GM18907 (cell line): ENCODE results near the gene CHST5.

Experiments used
- ATAC-seq: cut with Tn5 transposase; IDR thresholded peaks from one replicate; pipeline ENCODE4 v1.9.1; 2021; ENCODE audit warnings: mild to moderate bottlenecking, moderate library complexity; ENCODE audit not compliant: unreplicated experiment

The CHST5 gene

DNA sequence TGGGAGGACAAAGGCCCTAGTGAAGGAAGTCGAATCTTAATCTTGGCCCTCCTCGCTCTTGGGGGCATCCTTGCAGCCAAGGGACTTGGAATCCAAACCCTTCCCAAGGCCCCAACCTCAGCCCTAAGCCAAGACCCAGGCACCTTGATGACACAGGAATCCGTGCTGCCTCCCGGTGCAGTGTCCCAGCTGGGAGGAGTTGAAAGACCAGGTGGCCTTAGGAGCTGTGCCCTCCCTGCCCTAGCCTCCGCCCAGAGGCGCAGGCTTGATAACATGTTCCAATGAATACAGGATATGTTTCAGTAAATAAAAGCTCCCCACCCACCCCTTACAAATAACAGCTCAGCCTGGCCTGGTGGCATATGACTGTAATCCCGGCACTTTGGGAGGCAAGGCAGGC lies at the start of gene CHST5:
TSS of gene CHST5 (minus strand) at position 208 of the 400 bp plus-strand sequence. CDS start 5,724 bp downstream, outside the sequence.
- no peak for ATAC-seq

GRCh38 chr16:75584108-75584507 lies 48.2 kb upstream of the CHST5 start:
- peak; percentile 63 for ATAC-seq

- ATAC-seq: no peak
These were observed 43.5 kb upstream of the CHST5 start for GRCh38 chr16:75579281-75579834.

- ATAC-seq: no peak
These were observed 42.8 kb upstream of the CHST5 start for GRCh38 chr16:75578725-75579124.

- no peak for ATAC-seq
These were observed 42.3 kb upstream of the CHST5 start for GRCh38 chr16:75578212-75578611.

DNA sequence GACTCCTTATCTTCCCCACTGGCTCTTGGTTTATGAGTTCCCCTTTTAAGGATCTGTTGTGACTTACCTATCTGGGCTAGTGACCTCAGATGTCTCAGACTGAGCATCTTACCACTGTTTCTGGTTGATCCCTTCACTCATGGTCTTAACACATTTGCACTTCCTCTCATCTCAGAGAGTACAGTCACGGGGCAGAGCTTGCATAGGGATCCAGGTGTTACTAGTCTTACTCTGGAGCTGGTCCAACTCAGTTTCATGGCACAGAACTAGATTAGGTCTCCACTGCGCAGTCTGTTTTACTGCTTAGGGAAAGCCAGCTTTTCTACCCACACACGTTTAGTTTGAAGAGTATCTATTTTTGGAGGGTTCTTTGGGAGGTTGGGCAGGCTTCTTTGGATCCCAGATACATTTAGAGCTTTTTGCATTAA lies 40.5 kb upstream of the CHST5 start:
- ATAC-seq: peak; percentile 50

GRCh38 chr16:75575958-75576357 lies 40.0 kb upstream of the CHST5 start:
- no peak for ATAC-seq

DNA sequence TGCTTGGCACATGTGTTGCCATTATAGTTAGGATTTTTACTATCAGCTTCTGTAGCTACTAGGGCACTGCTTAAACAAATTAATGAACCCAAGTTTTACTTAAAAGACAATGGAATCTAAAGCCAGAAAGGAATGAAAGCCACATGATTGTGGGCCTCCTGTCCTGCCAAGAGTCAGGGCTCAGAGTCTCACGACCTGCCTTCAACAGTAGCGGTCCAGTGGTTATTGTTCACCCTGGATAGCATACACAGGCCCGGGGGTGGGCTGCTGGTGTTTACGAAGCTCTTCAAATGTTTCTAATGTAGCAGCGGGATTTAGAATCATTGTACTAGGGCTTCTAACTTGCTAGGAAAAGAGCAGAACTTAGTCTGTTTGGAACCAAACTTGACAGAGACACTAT lies 38.0 kb upstream of the CHST5 start:
- no peak for ATAC-seq

DNA sequence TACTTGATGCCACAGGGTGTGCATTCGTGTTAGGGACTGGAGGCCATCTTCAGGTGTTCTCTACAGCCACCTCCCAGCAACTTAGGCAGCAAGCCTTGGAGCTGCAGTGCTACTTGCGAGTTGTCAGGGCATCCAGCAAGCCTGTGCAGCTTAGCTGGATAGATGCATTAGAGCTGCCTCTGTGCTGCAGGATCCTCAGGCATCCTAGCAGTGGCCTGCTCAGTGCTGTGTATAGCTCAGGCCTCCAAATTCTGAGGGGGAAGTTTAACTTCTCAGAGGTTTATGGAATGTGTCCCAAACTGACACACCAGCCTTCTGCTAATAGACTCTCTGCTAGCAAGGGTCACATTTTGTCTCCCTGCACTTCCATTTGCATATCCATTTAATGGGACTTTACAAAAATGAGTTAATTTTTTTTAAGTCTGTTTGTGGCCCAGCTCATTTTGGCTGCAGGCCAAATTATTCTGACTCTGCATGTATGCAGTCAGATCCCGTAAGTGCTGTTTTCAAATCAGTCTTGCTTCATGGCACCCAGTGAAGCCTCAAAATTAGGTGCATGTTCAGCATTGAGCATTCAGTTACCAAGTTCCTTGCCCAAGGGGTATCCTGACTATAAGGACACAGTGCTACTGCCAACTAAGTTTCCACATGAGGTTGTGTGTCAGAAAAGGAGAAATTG lies 37.1 kb upstream of the CHST5 start:
- ATAC-seq: no peak

- no peak for ATAC-seq
These were observed 34.6 kb upstream of the CHST5 start for GRCh38 chr16:75570396-75571065.

GRCh38 chr16:75567911-75568310 lies 32.0 kb upstream of the CHST5 start:
- no peak for ATAC-seq

GRCh38 chr16:75566758-75567255 lies 30.9 kb upstream of the CHST5 start:
- peak; percentile 9 for ATAC-seq

DNA sequence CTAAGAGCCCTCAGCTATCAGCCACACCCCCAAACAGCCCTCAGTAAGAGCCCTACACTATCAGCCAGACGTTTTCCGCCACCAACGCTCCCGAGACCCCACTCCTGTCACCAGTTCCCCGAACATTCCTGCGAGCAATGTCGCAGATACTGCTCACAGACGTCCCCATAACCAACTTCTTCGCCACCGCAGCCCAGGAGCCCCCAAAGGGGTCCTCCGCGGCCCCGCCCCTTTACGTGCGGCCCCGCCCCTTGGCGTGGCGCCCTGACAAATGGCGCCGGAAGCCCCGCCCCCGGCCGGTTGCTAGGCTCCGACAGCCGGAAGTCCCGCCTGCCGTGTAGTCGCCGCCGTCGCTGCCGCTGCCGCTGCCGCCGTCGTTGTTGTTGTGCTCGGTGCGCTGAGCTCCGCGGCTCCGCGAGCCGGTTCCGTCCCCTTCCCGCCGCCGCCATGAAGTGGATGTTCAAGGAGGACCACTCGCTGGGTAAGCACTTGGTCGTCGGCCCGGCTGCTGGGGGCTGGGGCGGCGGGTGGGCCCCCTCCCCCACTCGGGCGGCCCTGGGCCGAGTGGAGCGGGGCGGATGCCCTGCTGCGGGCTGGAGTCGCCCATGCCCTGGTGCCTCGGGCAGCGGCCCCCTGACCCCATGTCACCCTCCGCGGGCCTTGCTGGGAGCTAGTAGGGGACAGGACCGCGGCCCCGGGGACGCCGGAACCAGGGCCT lies 30.3 kb upstream of the CHST5 start, which contains the start of gene GABARAPL2:
TSS of gene GABARAPL2 (plus strand) at position 340 of the 718 bp plus-strand sequence. CDS start at position 448, 108 bp downstream.
- peak; percentile 76 for ATAC-seq

DNA sequence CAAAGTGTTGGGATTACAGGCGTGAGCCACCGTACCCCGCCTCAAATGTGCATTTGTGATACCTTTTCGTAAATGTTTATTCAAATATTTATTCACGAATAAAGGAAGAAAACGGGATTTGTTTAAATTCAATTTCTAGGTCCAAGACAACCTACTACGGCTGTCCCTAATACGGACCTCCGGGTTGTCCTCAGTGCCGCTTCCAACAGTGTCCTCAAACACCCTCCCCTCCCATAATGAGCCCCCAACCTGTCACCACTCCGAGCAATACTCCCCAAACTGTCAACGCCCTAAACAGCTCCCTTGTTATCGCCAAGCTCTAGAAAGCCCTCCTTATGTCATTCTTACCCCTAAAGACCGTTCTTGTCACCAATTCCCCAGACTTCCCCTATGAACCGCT lies 29.7 kb upstream of the CHST5 start:
- peak; percentile 16 for ATAC-seq

DNA sequence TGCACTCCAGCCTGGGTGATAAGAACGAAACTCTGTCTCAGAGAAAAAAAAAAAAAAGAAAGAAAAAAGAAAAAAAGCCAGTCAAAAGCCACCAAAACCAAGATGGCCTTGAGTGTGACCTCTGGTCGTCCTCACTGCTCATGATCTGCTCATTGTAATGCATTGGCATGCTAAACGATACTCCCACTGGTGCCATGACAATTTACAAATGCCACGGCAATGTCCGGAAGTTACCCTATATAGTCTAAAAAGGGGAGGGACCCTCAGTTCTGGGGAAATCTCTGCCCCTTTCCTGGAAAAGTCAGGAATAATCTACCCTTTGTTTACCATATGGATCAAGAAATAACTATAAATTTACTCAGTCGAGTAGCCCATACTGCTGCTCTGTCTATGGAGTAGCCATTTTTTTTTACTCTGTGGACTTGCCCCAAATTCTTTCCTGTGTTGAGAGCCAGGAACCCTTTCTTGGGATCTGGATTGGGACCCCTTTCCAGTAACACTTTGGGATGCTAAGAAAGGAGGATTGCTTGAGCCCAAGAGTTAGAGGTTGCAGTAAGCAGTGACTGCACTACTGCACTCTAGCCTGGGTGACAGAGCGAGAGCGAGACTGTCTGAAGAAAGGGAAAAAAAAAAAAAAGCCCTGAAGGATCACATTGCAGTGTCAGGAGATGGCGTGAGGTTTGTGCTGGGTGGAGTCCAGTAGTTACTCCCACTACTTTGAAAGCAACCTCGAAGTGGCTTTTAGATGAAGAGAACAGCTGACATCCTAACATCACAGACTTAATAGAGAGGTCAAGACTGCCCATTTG lies 23.9 kb upstream of the CHST5 start:
- no peak for ATAC-seq

DNA sequence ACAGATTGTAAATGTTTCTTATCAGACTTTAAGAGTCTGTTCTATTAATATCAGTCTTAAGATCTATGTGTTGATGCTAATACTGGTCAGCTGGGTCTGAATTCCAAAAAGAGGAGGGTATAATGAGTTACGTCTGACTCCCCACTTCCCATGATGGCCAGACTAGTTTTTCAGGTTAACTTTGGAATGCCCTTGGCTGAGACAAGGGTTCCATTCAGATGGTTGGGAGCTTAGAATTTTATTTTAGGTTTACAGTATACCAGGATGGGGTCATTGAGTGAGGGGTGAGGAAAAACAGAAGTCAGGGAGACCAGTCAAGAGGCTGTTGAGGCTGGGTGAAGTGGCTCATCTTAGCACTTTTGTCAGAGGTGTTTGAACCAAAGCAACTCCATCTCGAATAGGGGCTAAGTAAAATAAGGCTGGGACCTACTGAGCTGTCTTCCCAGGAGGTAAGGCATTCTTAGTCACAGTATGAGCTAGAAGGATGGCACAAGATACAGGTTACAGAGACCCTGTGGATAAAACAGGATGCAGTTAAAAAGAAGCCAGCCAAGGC lies 23.0 kb upstream of the CHST5 start:
- no peak for ATAC-seq

DNA sequence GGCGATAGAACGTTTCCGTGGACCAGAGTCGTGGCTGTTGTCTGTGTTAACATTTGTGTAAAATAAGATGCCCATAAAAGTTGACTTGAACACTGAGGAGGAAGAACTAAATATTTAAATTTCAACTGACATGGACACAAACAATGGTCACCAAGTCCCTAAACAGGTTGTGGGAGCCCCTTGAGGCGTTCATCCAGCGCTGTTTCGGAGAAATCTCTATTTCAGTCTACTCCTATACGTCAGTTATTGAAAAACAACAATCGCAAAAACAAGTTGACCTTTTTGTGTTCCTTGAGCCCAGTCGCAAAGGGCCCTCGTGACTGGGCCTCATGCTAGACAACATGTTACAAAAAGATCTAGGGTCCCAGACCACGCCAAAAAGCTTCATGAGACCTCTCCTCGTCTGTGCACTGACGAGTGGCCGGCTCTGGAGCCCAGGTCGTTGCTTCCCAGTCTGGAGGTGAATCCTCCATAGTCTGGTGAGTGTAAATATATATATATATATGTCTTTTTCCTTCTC lies 20.6 kb upstream of the CHST5 start:
- ATAC-seq: no peak

- ATAC-seq: peak; percentile 98
These were observed 20.0 kb upstream of the CHST5 start, which contains the start of gene TMEM231 for GRCh38 chr16:75555707-75556430. Gene TMEM231, minus strand, starts transcription at chr16:75556252. Its CDS starts 43 bp downstream, at chr16:75556209.

DNA sequence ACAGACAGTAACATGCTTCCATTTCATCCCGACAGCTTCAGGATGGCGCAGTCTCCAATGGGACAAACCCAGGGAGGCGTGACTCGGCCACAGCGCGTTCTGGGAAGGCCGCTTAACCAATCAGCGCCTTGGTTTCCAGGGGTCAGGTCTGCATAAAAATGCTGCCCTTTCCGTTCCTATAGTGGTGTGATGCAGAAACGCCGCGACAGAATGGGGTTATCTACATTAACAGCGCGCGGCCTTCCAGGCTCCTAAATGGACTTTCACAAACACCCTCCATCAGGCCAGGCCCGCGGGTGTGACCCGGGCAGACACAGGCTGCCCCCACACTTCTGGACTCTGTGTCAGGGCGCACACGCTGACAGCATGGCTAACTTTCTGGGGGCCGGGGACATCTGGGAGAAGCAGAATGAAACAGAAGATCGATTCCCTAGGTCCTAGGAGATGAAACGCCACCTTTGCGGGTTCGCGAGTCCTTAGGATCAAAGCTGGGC lies 19.4 kb upstream of the CHST5 start:
- ATAC-seq: peak; percentile 34
